Measurements from ENCODE around the gene RXFP4. TPM values are rescaled to one million over a fixed set of nuclear protein-coding genes. Genes with fewer than 3 reads are reported as not detected.

The RXFP4 gene
- total and polyA plus RNA-seq, 9 of the 15 experiments (the other 6 are each of a cell fraction or from before 2014, with no cell fraction given): 0.64 TPM; not detected in 8

DNA sequence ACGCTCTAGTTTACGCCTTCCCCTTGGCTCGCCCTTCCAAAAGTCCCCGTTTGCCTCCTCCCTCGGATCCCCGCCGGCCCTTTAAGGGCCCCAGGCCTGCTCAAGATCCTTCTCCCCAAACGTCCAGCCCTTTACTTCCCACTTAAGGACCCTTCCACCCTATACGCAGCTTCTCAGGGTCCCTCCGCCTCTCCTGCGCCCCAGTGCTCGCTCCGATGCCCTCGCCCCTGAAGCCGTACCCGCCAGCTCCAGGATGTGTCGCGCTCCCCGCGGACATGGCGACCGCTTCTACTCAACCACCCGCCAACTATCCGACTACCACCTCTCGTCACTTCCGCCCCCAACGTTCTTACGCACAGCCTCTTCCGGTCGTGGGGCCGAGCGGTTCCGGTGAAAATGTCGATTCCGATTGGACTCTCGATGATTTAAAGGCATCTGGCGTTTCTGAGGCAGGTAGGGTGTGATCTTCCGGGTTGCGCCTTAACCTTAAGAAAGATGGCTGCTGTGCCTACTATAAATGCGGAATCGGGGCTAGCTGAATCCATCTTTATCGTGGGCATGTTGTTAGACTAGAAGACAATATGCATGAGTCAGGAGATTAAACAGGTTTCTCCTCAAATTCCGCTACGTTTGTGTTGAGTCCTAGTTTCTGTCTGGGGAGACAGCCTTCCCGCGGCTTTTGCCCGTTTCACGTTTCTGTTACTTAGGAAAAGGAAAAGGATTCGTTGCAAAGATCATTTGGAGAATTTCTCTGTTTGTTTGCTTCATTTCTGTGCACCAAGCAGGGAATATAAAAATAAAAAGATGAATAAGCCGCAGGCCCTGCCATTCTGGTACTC is 7.1 kb upstream of the RXFP4 start, which contains the start of gene KHDC4 (continued):
- TF ChIP-seq KLF1 (tag; IDR thresholded peaks at IDR 0.05) (peak; percentile 53; the same call in 1 of the 2 replicates), STAT5A (IDR thresholded peaks at IDR 0.05; ENCODE audit: borderline replicate concordance, low read length) (no peak; the same call in 1 of the 2 replicates), PPARD (CRISPR knock-in tag; IDR thresholded peaks at IDR 0.05) (no peak), ZEB2 (IDR thresholded peaks at IDR 0.05) (peak; percentile 10; the same call in 1 of the 2 replicates), SIRT6 (IDR thresholded peaks at IDR 0.05; ENCODE audit: low read depth, low read length) (no peak), L3MBTL2 (IDR thresholded peaks at IDR 0.05) (peak; percentile 32), TARDBP (IDR thresholded peaks at IDR 0.05) (peak; percentile 18; the same call in 1 of the 2 replicates), FUS (optimal IDR thresholded peaks at IDR 0.05; ENCODE audit: low read depth, low read length) (no peak), FOXA3 (CRISPR knock-in tag; conservative IDR thresholded peaks at IDR 0.05 in 1 of 2, IDR thresholded peaks at IDR 0.05 in 1 of 2) (peak in 1 of 2 experiments; percentile 54; a peak in 1 of 4 replicates), NR4A1 (CRISPR knock-in tag; IDR thresholded peaks at IDR 0.05) (no peak), NR4A1 (tag; IDR thresholded peaks at IDR 0.05) (no peak), ZNF143 (CRISPR knock-in tag; IDR thresholded peaks at IDR 0.05) (no peak), HMG20A (CRISPR knock-in tag; conservative IDR thresholded peaks at IDR 0.05) (no peak), EP400 (IDR thresholded peaks at IDR 0.05) (peak; percentile 98), POLR2A (conservative IDR thresholded peaks at IDR 0.05) (peak; percentile 99)
- TF ChIP-seq, protein P1, sequence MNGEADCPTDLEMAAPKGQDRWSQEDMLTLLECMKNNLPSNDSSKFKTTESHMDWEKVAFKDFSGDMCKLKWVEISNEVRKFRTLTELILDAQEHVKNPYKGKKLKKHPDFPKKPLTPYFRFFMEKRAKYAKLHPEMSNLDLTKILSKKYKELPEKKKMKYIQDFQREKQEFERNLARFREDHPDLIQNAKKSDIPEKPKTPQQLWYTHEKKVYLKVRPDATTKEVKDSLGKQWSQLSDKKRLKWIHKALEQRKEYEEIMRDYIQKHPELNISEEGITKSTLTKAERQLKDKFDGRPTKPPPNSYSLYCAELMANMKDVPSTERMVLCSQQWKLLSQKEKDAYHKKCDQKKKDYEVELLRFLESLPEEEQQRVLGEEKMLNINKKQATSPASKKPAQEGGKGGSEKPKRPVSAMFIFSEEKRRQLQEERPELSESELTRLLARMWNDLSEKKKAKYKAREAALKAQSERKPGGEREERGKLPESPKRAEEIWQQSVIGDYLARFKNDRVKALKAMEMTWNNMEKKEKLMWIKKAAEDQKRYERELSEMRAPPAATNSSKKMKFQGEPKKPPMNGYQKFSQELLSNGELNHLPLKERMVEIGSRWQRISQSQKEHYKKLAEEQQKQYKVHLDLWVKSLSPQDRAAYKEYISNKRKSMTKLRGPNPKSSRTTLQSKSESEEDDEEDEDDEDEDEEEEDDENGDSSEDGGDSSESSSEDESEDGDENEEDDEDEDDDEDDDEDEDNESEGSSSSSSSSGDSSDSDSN (IDR thresholded peaks at IDR 0.05; ENCODE audit: borderline replicate concordance in 1 of 2, low read depth in 2 of 2, low read length in 2 of 2): 0 out of 4 replicates have a peak, but pooled peaks of 1 of the 2 experiments have one; percentile 6
- TF ChIP-seq, protein P2, sequence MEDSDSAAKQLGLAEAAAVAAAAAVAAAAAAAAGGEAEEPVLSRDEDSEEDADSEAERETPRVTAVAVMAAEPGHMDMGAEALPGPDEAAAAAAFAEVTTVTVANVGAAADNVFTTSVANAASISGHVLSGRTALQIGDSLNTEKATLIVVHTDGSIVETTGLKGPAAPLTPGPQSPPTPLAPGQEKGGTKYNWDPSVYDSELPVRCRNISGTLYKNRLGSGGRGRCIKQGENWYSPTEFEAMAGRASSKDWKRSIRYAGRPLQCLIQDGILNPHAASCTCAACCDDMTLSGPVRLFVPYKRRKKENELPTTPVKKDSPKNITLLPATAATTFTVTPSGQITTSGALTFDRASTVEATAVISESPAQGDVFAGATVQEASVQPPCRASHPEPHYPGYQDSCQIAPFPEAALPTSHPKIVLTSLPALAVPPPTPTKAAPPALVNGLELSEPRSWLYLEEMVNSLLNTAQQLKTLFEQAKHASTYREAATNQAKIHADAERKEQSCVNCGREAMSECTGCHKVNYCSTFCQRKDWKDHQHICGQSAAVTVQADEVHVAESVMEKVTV (CRISPR knock-in tag; IDR thresholded peaks at IDR 0.05): peak; percentile 16; the same call in 1 of the 2 replicates
- TF ChIP-seq, protein P3, sequence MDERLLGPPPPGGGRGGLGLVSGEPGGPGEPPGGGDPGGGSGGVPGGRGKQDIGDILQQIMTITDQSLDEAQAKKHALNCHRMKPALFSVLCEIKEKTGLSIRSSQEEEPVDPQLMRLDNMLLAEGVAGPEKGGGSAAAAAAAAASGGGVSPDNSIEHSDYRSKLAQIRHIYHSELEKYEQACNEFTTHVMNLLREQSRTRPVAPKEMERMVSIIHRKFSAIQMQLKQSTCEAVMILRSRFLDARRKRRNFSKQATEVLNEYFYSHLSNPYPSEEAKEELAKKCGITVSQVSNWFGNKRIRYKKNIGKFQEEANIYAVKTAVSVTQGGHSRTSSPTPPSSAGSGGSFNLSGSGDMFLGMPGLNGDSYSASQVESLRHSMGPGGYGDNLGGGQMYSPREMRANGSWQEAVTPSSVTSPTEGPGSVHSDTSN (CRISPR knock-in tag; IDR thresholded peaks at IDR 0.05; ENCODE audit: low read depth): peak; percentile 27; the same call in 1 of the 2 replicates
- TF ChIP-seq, protein P3 (tag; conservative IDR thresholded peaks at IDR 0.05; ENCODE audit: low read depth): peak; percentile 99
- TF ChIP-seq, protein P4, sequence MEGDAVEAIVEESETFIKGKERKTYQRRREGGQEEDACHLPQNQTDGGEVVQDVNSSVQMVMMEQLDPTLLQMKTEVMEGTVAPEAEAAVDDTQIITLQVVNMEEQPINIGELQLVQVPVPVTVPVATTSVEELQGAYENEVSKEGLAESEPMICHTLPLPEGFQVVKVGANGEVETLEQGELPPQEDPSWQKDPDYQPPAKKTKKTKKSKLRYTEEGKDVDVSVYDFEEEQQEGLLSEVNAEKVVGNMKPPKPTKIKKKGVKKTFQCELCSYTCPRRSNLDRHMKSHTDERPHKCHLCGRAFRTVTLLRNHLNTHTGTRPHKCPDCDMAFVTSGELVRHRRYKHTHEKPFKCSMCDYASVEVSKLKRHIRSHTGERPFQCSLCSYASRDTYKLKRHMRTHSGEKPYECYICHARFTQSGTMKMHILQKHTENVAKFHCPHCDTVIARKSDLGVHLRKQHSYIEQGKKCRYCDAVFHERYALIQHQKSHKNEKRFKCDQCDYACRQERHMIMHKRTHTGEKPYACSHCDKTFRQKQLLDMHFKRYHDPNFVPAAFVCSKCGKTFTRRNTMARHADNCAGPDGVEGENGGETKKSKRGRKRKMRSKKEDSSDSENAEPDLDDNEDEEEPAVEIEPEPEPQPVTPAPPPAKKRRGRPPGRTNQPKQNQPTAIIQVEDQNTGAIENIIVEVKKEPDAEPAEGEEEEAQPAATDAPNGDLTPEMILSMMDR (IDR thresholded peaks at IDR 0.05 in 2 of 3, conservative IDR thresholded peaks at IDR 0.05 in 1 of 3; ENCODE audit: insufficient read depth in 2 of 3, low read depth in 1 of 3, low read length in 3 of 3): peak in 2 of 3 experiments; percentile 5 to 26; a peak in 2 of 6 replicates
